Stimulated activated CD8-positive, alpha-beta memory T cell treated with anti-CD3 and anti-CD28 coated beads, Interleukin-4, amount 100 ng/mL, for 48 hours (primary cell): ENCODE results near the gene COP1.
A peak's percentile ranks its signal among the peaks of the same experiment; 100 is the strongest.
"Not testable (repeated sequence)": the region's sequence is repeated elsewhere in the genome, so short reads cannot be mapped to it uniquely, and the experiment has no call there.

Experiments
- DNase-seq: peaks from one replicate; pipeline ENCODE4 v3.0.0-alpha.2; 2020

The COP1 gene

GRCh38 chr1:176118985-176119384, 88.1 kb downstream of the COP1 start:
- no peak for DNase-seq

- no peak for DNase-seq
Observed at GRCh38 chr1:176111835-176112234, 95.3 kb downstream of the COP1 start.

GRCh38 chr1:176110203-176110602, 96.9 kb downstream of the COP1 start:
- no peak for DNase-seq

GRCh38 chr1:176102768-176103350, 104.2 kb downstream of the COP1 start:
- peak; percentile 41 for DNase-seq

- DNase-seq: no peak
Observed at GRCh38 chr1:176101951-176102642, 105.0 kb downstream of the COP1 start.

GRCh38 chr1:176098560-176098959, 108.5 kb downstream of the COP1 start:
- no peak for DNase-seq

- no peak for DNase-seq
Observed at GRCh38 chr1:176096015-176096414, 111.1 kb downstream of the COP1 start.

GRCh38 chr1:176090766-176091165, 116.3 kb downstream of the COP1 start:
- no peak for DNase-seq

- not testable (repeated sequence) for DNase-seq
Observed at GRCh38 chr1:176087746-176088145, 119.3 kb downstream of the COP1 start.

GRCh38 chr1:176073524-176074157, 133.4 kb downstream of the COP1 start:
- DNase-seq: no peak

- DNase-seq: no peak
Observed at GRCh38 chr1:176068901-176069300, 138.2 kb downstream of the COP1 start.

- no peak for DNase-seq
Observed at GRCh38 chr1:176068256-176068655, 138.8 kb downstream of the COP1 start.

- no peak for DNase-seq
Observed at GRCh38 chr1:176066709-176067108, 140.4 kb downstream of the COP1 start.

GRCh38 chr1:176058686-176059085, 148.4 kb downstream of the COP1 start:
- DNase-seq: no peak

- DNase-seq: no peak
Observed at GRCh38 chr1:176056312-176056711, 150.8 kb downstream of the COP1 start.

GRCh38 chr1:176055398-176055797, 151.7 kb downstream of the COP1 start:
- DNase-seq: no peak

- DNase-seq: no peak
Observed at GRCh38 chr1:176051902-176052518, 155.1 kb downstream of the COP1 start.

GRCh38 chr1:176051402-176051801, 155.7 kb downstream of the COP1 start:
- no peak for DNase-seq

- DNase-seq: no peak
Observed at GRCh38 chr1:176049582-176049981, 157.5 kb downstream of the COP1 start.

GRCh38 chr1:176046926-176047325, 160.2 kb downstream of the COP1 start:
- no peak for DNase-seq

GRCh38 chr1:176043537-176043936, 163.5 kb downstream of the COP1 start:
- no peak for DNase-seq

- DNase-seq: no peak
Observed at GRCh38 chr1:176033881-176034280, 173.2 kb downstream of the COP1 start.

- DNase-seq: no peak
Observed at GRCh38 chr1:176033474-176033873, 173.6 kb downstream of the COP1 start.
